WTC11 (cell line): ENCODE data around the gene KDR. TPM values are rescaled to one million over a fixed set of nuclear protein-coding genes. Genes with fewer than 3 reads are reported as not detected.

Experiments
- ATAC-seq: fragments of 200-7000 bp; cut with Tn5 transposase; 2 replicates; pipeline ENCODE4 v1.10.0; 2021; ENCODE audit warnings: mild to moderate bottlenecking, moderate library complexity
- CTCF ChIA-PET: fragments of 300-600 bp; sonication (Branson Sonifier 250); formaldehyde crosslinking; loops from one replicate; lab custom pipeline; 2021; ENCODE audit warnings: antibody characterized with exemption; lab: Charles Lee
- POLR2A ChIA-PET: fragments of 350-600 bp; sonication (Branson Sonifier 250); formaldehyde crosslinking; loops from one replicate; lab custom pipeline; 2021; ENCODE audit warnings: antibody characterized with exemption; lab: Charles Lee
- DNase-seq: peaks from one replicate; pipeline ENCODE4 v3.0.0; 2021; ENCODE audit warnings: low spot score
- H3K27ac Mint-ChIP-seq: 2 replicates; pipeline ENCODE4 v1.8.0; 2021; ENCODE audit warnings: mixed read lengths
- H3K27me3 Mint-ChIP-seq: 2 replicates; pipeline ENCODE4 v1.8.0; 2021; ENCODE audit warnings: low read depth, mild to moderate bottlenecking, moderate library complexity, mixed read lengths
- H3K36me3 Mint-ChIP-seq: 2 replicates; pipeline ENCODE4 v1.8.0; 2021; ENCODE audit warnings: mixed read lengths
- H3K4me1 Mint-ChIP-seq: 2 replicates; pipeline ENCODE4 v1.8.0; 2022; ENCODE audit warnings: mixed read lengths
- H3K4me3 Mint-ChIP-seq: 2 replicates; pipeline ENCODE4 v1.8.0; 2021; ENCODE audit warnings: mild to moderate bottlenecking, moderate library complexity, mixed read lengths
- H3K9me3 Mint-ChIP-seq: 2 replicates; pipeline ENCODE4 v1.8.0; 2021; ENCODE audit warnings: mixed read lengths
- AR ChIP-seq: fragments of 250-450 bp; sonication (Bioruptor Pico); IDR thresholded peaks from 2 replicates; pipeline ENCODE4 v1.9.0; 2021; ENCODE audit warnings: mild to moderate bottlenecking
- ATF3 ChIP-seq: sonication (generic); formaldehyde crosslinking; conservative IDR thresholded peaks from 2 replicates; pipeline ENCODE4 v1.8.1; 2022; ENCODE audit warnings: mild to moderate bottlenecking, missing genetic modification reagents
- CBFB ChIP-seq: sonication (generic); formaldehyde crosslinking; IDR thresholded peaks from 2 replicates; pipeline ENCODE4 v1.8.1; 2022; ENCODE audit warnings: mild to moderate bottlenecking, low read depth, missing genetic modification reagents
- EMX1 ChIP-seq: fragments of 250-450 bp; sonication (Bioruptor Pico); IDR thresholded peaks from 2 replicates; pipeline ENCODE4 v1.8.0; 2021; ENCODE audit warnings: mild to moderate bottlenecking
- ERG ChIP-seq: fragments of 250-450 bp; sonication (Bioruptor Pico); IDR thresholded peaks from 2 replicates; pipeline ENCODE4 v1.8.0; 2021; ENCODE audit warnings: mild to moderate bottlenecking
- HMGXB4 ChIP-seq: sonication (generic); formaldehyde crosslinking; IDR thresholded peaks from 2 replicates; pipeline ENCODE4 v1.8.1; 2023; ENCODE audit warnings: mild to moderate bottlenecking, moderate library complexity, missing genetic modification reagents
- IRF2 ChIP-seq: sonication (generic); formaldehyde crosslinking; IDR thresholded peaks from 2 replicates; pipeline ENCODE4 v1.8.0; 2022; ENCODE audit warnings: low read depth, missing genetic modification reagents, borderline replicate concordance
- JAZF1 ChIP-seq: fragments of 250-450 bp; sonication (Bioruptor Pico); IDR thresholded peaks from 2 replicates; pipeline ENCODE4 v1.9.0; 2021; ENCODE audit warnings: moderate library complexity, mild to moderate bottlenecking, inconsistent platforms
- KAT7 ChIP-seq: sonication (generic); formaldehyde crosslinking; IDR thresholded peaks from 2 replicates; pipeline ENCODE4 v1.8.1; 2023; ENCODE audit warnings: missing genetic modification reagents, mild to moderate bottlenecking, borderline replicate concordance
- MXD4 ChIP-seq: fragments of 250-450 bp; sonication (Bioruptor Pico); IDR thresholded peaks from 2 replicates; pipeline ENCODE4 v1.8.0; 2021; ENCODE audit warnings: mild to moderate bottlenecking, moderate library complexity, borderline replicate concordance
- NR2C2 ChIP-seq: sonication (generic); formaldehyde crosslinking; IDR thresholded peaks from 2 replicates; pipeline ENCODE4 v1.8.0; 2022; ENCODE audit warnings: mild to moderate bottlenecking, missing genetic modification reagents
- NR3C1 ChIP-seq: sonication (generic); formaldehyde crosslinking; conservative IDR thresholded peaks from 2 replicates; pipeline ENCODE4 v1.8.1; 2023; ENCODE audit warnings: low read depth, mild to moderate bottlenecking, missing genetic modification reagents
- PRDM15 ChIP-seq: sonication (generic); formaldehyde crosslinking; IDR thresholded peaks from 2 replicates; pipeline ENCODE4 v1.8.0; 2022; ENCODE audit warnings: missing genetic modification reagents
- RORB ChIP-seq: fragments of 250-450 bp; sonication (Bioruptor Pico); IDR thresholded peaks from 2 replicates; pipeline ENCODE4 v1.9.0; 2021; ENCODE audit warnings: mild to moderate bottlenecking
- SMAD3 ChIP-seq: sonication (generic); formaldehyde crosslinking; IDR thresholded peaks from 2 replicates; pipeline ENCODE4 v1.8.0; 2022; ENCODE audit warnings: missing genetic modification reagents, mild to moderate bottlenecking, borderline replicate concordance
- TEAD1 ChIP-seq: sonication (generic); formaldehyde crosslinking; IDR thresholded peaks from 2 replicates; pipeline ENCODE4 v1.8.0; 2022; ENCODE audit warnings: mild to moderate bottlenecking, missing genetic modification reagents
- ZBTB43 ChIP-seq: sonication (generic); formaldehyde crosslinking; IDR thresholded peaks from 2 replicates; pipeline ENCODE4 v1.8.1; 2023; ENCODE audit warnings: mild to moderate bottlenecking, missing genetic modification reagents
- ZMAT4 ChIP-seq: fragments of 250-450 bp; sonication (Bioruptor Pico); IDR thresholded peaks from 2 replicates; pipeline ENCODE4 v1.9.0; 2021; ENCODE audit warnings: mild to moderate bottlenecking
- ZNF671 ChIP-seq: fragments of 250-450 bp; sonication (Bioruptor Pico); IDR thresholded peaks from 2 replicates; pipeline ENCODE4 v1.8.0; 2021; ENCODE audit warnings: mild to moderate bottlenecking
- total RNA-seq: library from RNA; stranded (reverse); gene quantifications from 3 replicates; pipeline ENCODE4 v1.2.3, GENCODE V29; 2021

The KDR gene
- total RNA-seq, 1 experiment from 2014 or later: 80.8 TPM

GRCh38 chr4:55169352-55169961 is 44.1 kb upstream of the KDR start (continued):
- TF ChIP-seq ZMAT4 (CRISPR knock-in tag) (no peak), ERG (no peak), AR (CRISPR knock-in tag) (no peak), RORB (CRISPR knock-in tag) (no peak), CBFB (CRISPR knock-in tag) (no peak), ZBTB43 (no peak), KAT7 (no peak), NR3C1 (CRISPR knock-in tag) (no peak)

GRCh38 chr4:55162396-55162795 is 37.0 kb upstream of the KDR start:
- ChIA-PET POLR2A (no interaction called here), CTCF (interaction anchor here (4.9 kb wide), 1 partner anchor 23 kb away, joined by 25 read pairs; no protein-coding TSS in a partner anchor)
- H3K27ac Mint-ChIP-seq: no peak overlapping the region
- peaks cover 4% of the 10 kb centered on the region; the same call in 1 of the 2 replicates for H3K4me1 Mint-ChIP-seq
- TF ChIP-seq TEAD1 (CRISPR knock-in tag): no peak
- no peak for TF ChIP-seq IRF2
- H3K9me3 Mint-ChIP-seq: peaks cover 11% of the 10 kb centered on the region
- H3K36me3 Mint-ChIP-seq: peaks cover 7% of the 10 kb centered on the region
- DNase-seq: no peak
- H3K27me3 Mint-ChIP-seq: peaks cover 7% of the 10 kb centered on the region
- no peak overlapping the region for H3K4me3 Mint-ChIP-seq
- ATAC-seq: no peak

- DNase-seq (no peak), ATAC-seq (no peak)
- H3K27ac Mint-ChIP-seq: no peak overlapping the region
- POLR2A ChIA-PET: no interaction called here
- TF ChIP-seq EMX1 (no peak), NR2C2 (no peak), JAZF1 (CRISPR knock-in tag) (no peak)
- H3K27me3 Mint-ChIP-seq: peaks cover 12% of the 10 kb centered on the region
- H3K9me3 Mint-ChIP-seq: peaks cover 11% of the 10 kb centered on the region
- H3K36me3 Mint-ChIP-seq: peaks cover 7% of the 10 kb centered on the region
- CTCF ChIA-PET: interaction anchor here (4.9 kb wide), 1 partner anchor 24 kb away, joined by 25 read pairs; no protein-coding TSS in a partner anchor
- H3K4me1 Mint-ChIP-seq: peaks cover 9% of the 10 kb centered on the region; the same call in 1 of the 2 replicates
- H3K4me3 Mint-ChIP-seq: no peak overlapping the region
These were observed 36.3 kb upstream of the KDR start for GRCh38 chr4:55161739-55162138.

GRCh38 chr4:55159851-55160250 is 34.5 kb upstream of the KDR start:
- CTCF ChIA-PET: interaction anchor here (0.8 to 4.9 kb wide), 4 partner anchors 25 to 325 kb away, joined by 3 to 25 read pairs (median 3); no protein-coding TSS in a partner anchor
- TF ChIP-seq NR2C2 (no peak), HMGXB4 (CRISPR knock-in tag) (no peak), MXD4 (CRISPR knock-in tag) (no peak), ATF3 (no peak), IRF2 (no peak), ZNF671 (CRISPR knock-in tag) (no peak), SMAD3 (CRISPR knock-in tag) (no peak), PRDM15 (CRISPR knock-in tag) (no peak)

More at GRCh38 chr4:55159851-55160250, 34.5 kb upstream of the KDR start:
- POLR2A ChIA-PET: interaction anchor here (0.7 kb wide), 1 partner anchor 34 kb away, joined by 3 read pairs; the partner anchor contains the start of gene KDR
- Mint-ChIP-seq H3K4me3 (no peak overlapping the region), H3K9me3 (peaks cover 4% of the 10 kb centered on the region; the same call in 1 of the 2 replicates), H3K4me1 (peaks cover 9% of the 10 kb centered on the region; the same call in 1 of the 2 replicates), H3K27me3 (peaks cover 12% of the 10 kb centered on the region), H3K27ac (no peak overlapping the region), H3K36me3 (no peaks in the 10 kb centered on the region)
- no peak for DNase-seq
- no peak for ATAC-seq
